GM12878 (cell line): ENCODE results near the gene ITPKA. TPM values are rescaled to one million over a fixed set of nuclear protein-coding genes. Genes with fewer than 3 reads are reported as not detected.

ENCODE experiments used
- ATAC-seq: fragments of 200-7000 bp; cut with Tn5 transposase; 3 replicates; pipeline ENCODE4 v1.9.1; 2020; ENCODE audit warnings: mild to moderate bottlenecking, moderate library complexity
- BruUV-seq: library from RNA; stranded (reverse); fragments of 400-500 nt; replicated peaks from 2 replicates; lab custom pipeline; 2021; lab: Mats Ljungman, UMichigan
- CTCF ChIA-PET: fragments of 300-600 bp; sonication (Branson Sonifier 250); formaldehyde crosslinking; extraction: SDS; loops from one replicate; lab custom pipeline; 2021; ENCODE audit warnings: inconsistent platforms; lab: Yijun Ruan, JAX
- POLR2A ChIA-PET: fragments of 350-600 bp; formaldehyde crosslinking; extraction: SDS; loops from one replicate; lab custom pipeline; 2021; ENCODE audit warnings: inconsistent platforms; lab: Charles Lee
- RAD21 ChIA-PET: fragments of 300-600 bp; sonication (Branson Sonifier 250); formaldehyde crosslinking; loops from one replicate; lab custom pipeline; 2023; ENCODE audit warnings: antibody characterized with exemption; ENCODE audit not compliant: unreplicated experiment; lab: Charles Lee
- SMC1A ChIA-PET: fragments of 300-600 bp; sonication (Branson Sonifier 250); formaldehyde crosslinking; loops from one replicate; lab custom pipeline; 2023; ENCODE audit not compliant: unreplicated experiment, uncharacterized antibody; lab: Charles Lee
- DNase-seq: peaks from one replicate; pipeline ENCODE4 v3.0.0-alpha.2; 2011; ENCODE audit warnings: low read depth, low spot score
- FAIRE-seq: peaks from 3 replicates; lab custom pipeline; 2011; peaks lifted over from hg19 to GRCh38; lab: Jason Lieb, UNC
- H2AFZ ChIP-seq: 2 replicates; pipeline ENCODE4 v1.6.0; 2011; ENCODE audit warnings: low read depth, low read length, control low read depth; ENCODE audit not compliant: control insufficient read depth
- H3K27ac ChIP-seq: 2 replicates; pipeline ENCODE4 v1.5.1; 2011; ENCODE audit warnings: control low read depth; ENCODE audit not compliant: control insufficient read depth, insufficient read depth
- H3K27me3 ChIP-seq, 2 experiments: replicated peaks in 1 of 2; 2 replicates each; pipeline versions ENCODE4 v1.6.0 to v1.6.1; 2011; ENCODE audit warnings: low read length in 1 of 2; ENCODE audit not compliant: control insufficient read depth in 2 of 2, insufficient read depth in 2 of 2
- H3K36me3 ChIP-seq, 2 experiments: 2 replicates each; pipeline ENCODE4 v1.5.1; 2011; ENCODE audit warnings: low read length in 1 of 2; ENCODE audit not compliant: control insufficient read depth in 2 of 2, insufficient read depth in 2 of 2
- H3K4me1 ChIP-seq: 2 replicates; pipeline ENCODE4 v1.6.1; 2011; ENCODE audit warnings: mild to moderate bottlenecking, low read length, moderate library complexity, mixed read lengths; ENCODE audit not compliant: control insufficient read depth, insufficient read depth
- H3K4me2 ChIP-seq: 2 replicates; pipeline ENCODE4 v1.6.0; 2011; ENCODE audit warnings: control low read depth; ENCODE audit not compliant: control insufficient read depth, insufficient read depth
- H3K4me3 ChIP-seq: fragments of 200-600 bp; sonication (generic); 2 replicates; pipeline ENCODE4 v1.5.1; 2016
- H3K79me2 ChIP-seq: 2 replicates; pipeline ENCODE4 v1.6.0; 2011; ENCODE audit warnings: low read length; ENCODE audit not compliant: control insufficient read depth, insufficient read depth
- H3K9ac ChIP-seq: 2 replicates; pipeline ENCODE4 v1.8.0; 2011; ENCODE audit warnings: low read length, control low read depth, mixed read lengths; ENCODE audit not compliant: control insufficient read depth, insufficient read depth
- H3K9me3 ChIP-seq: replicated peaks from 3 replicates; pipeline ENCODE4 v1.5.1; 2011; ENCODE audit warnings: mild to moderate bottlenecking, low read length; ENCODE audit not compliant: control insufficient read depth, insufficient read depth
- H4K20me1 ChIP-seq: 2 replicates; pipeline ENCODE4 v1.6.0; 2011; ENCODE audit not compliant: control insufficient read depth, insufficient read depth
- IKZF1 ChIP-seq: fragments of 450-650 bp; conservative IDR thresholded peaks from 2 replicates; pipeline ENCODE4 v1.6.1; 2017; ENCODE audit warnings: antibody characterized with exemption, mild to moderate bottlenecking
- IRF5 ChIP-seq: fragments of 450-650 bp; IDR thresholded peaks from 2 replicates; pipeline ENCODE4 v1.6.1; 2017; ENCODE audit warnings: borderline replicate concordance
- MEF2B ChIP-seq: fragments of 450-650 bp; IDR thresholded peaks from 2 replicates; pipeline ENCODE4 v1.6.1; 2018; ENCODE audit warnings: mild to moderate bottlenecking, moderate library complexity; ENCODE audit not compliant: partially characterized antibody, poor library complexity, severe bottlenecking
- WGBS: methylation state at CpG from one replicate; pipeline ENCODE4 v1.1.6; 2016; ENCODE audit warnings: low lambda C conversion rate; ENCODE audit not compliant: insufficient replicate concordance, insufficient coverage; ENCODE audit errors: missing lambda C conversion rate; 5-methylcytosine and 5-hydroxymethylcytosine counted together
- in situ Hi-C: fragments of 300-500 bp; cut with MboI; formaldehyde crosslinking; loops from 9 replicates; pipeline ENCODE4 v1.14.3; 2018; ENCODE audit warnings: mixed read lengths
- intact Hi-C: fragments of 100-400 bp; cut with micrococcal nuclease; formaldehyde crosslinking; loops from one replicate; pipeline ENCODE4 v1.14.2; 2022; ENCODE audit not compliant: unreplicated experiment
- polyA plus RNA-seq, 11 experiments: library from polyadenylated mRNA; depleted of rRNA in 4 of 11; unstranded in 6 of 11; stranded (reverse) in 5 of 11; fragments of >200 nt; fragmentation: Nextera tagmentation in 4 of 11; fragmentation: Illumina TruSeq in 1 of 11; extraction: Ambion mirVana in 4 of 11; extraction: Trizol in 1 of 11; gene quantifications; 1 replicate in 1 of 11; 2 replicates in 10 of 11; pipeline versions ENCODE4 v1.2.1 to v1.2.3, GENCODE V29; 2011 to 2016; ENCODE audit warnings: inconsistent platforms in 2 of 11, missing spikeins in 2 of 11, low read depth in 1 of 11
- total RNA-seq, 4 experiments: library from RNA; depleted of rRNA in 3 of 4; stranded (reverse); fragments of >200 nt in 3 of 4; fragmentation: Illumina TruSeq in 1 of 4; extraction: Trizol in 1 of 4; gene quantifications; 2 replicates each; pipeline versions ENCODE4 v1.2.1 to v1.2.3, GENCODE V29; 2013 to 2021

Gene ITPKA
- total and polyA plus RNA-seq, 10 of the 15 experiments (the other 5 are each of a cell fraction or from before 2014, with no cell fraction given) = 0.04 to 1.5 (median 0.49) TPM; not detected in 1

GRCh38 chr15:41483519-41483918, 10.2 kb upstream of the ITPKA start:
- Histone ChIP-seq H3K4me2 (peak overlapping the region; percentile 82), H2AFZ (no peak overlapping the region)
- in situ Hi-C loops = no loop called here
- ATAC-seq = peak; percentile 22
- TF ChIP-seq IRF5 = no peak
- TF ChIP-seq IKZF1 = 0 out of 2 replicates have a peak, but pooled peaks have one; percentile 7
- TF ChIP-seq MEF2B = no peak
- TF ChIP-seq, all 136 proteins: peak for 1
- H3K4me3 ChIP-seq = no peak overlapping the region
- RAD21 ChIA-PET = interaction anchor here (3.2 kb wide), 1 partner anchor 10 kb away, joined by 15 read pairs; the partner anchor contains the start of gene ITPKA
- intact Hi-C loops = no loop called here
- no TSS peak for BruUV-seq
- no peaks in the 10 kb centered on the region for H4K20me1 ChIP-seq
- DNase-seq (no peak), FAIRE-seq (no peak)
- H3K27ac ChIP-seq = peak overlapping the region; percentile 62
- H3K9ac ChIP-seq = peak overlapping the region; percentile 13; the same call in 1 of the 2 replicates
- H3K27me3 ChIP-seq = no peaks in the 10 kb centered on the region
- no peaks in the 10 kb centered on the region for H3K79me2 ChIP-seq
- POLR2A ChIA-PET = interaction anchor here (0.6 to 2.5 kb wide), 2 partner anchors 9 to 421 kb away, joined by 3 to 16 read pairs; partner anchors contain the start of gene ITPKA
- peaks cover 5 to 6% of the 10 kb centered on the region in 2 experiments; a peak in 3 of 4 replicates for H3K36me3 ChIP-seq
- peaks cover 13% of the 10 kb centered on the region for H3K4me1 ChIP-seq
- SMC1A ChIA-PET = interaction anchor here (0.6 to 2.6 kb wide), 5 partner anchors 9 to 61 kb away, joined by 3 to 8 read pairs (median 4); partner anchors contain the start of genes ITPKA, LTK and RPAP1
- no peaks in the 10 kb centered on the region for H3K9me3 ChIP-seq
- CTCF ChIA-PET = interaction anchor here (0.6 to 2.1 kb wide), 2 partner anchors 9 to 24 kb away, joined by 3 to 9 read pairs; no protein-coding TSS in a partner anchor
- WGBS = 65% methylated on average over 2 of the region's 2 CpGs
